SJSA1 (cell line): Measurements from ENCODE around the gene CROT. TPM values are rescaled to one million over a fixed set of nuclear protein-coding genes. Genes with fewer than 3 reads are reported as not detected.
A peak's percentile ranks its signal among the peaks of the same experiment; 100 is the strongest.

ENCODE experiments used
- DNase-seq, 2 experiments: peaks; one replicate each; pipeline ENCODE4 v3.0.0-alpha.2; 2015 to 2020; ENCODE audit warnings: low spot score in 2 of 2, low read depth in 1 of 2
- H3K27ac ChIP-seq: fragments of 250-450 bp; sonication (Bioruptor Pico); 2 replicates; pipeline ENCODE4 v1.5.1; 2020; ENCODE audit warnings: mild to moderate bottlenecking, moderate library complexity
- H3K27me3 ChIP-seq: fragments of 250-450 bp; sonication (Bioruptor Pico); replicated peaks from 2 replicates; pipeline ENCODE4 v1.5.1; 2020; ENCODE audit warnings: mild to moderate bottlenecking, moderate library complexity
- H3K36me3 ChIP-seq: fragments of 250-450 bp; sonication (Bioruptor Pico); 2 replicates; pipeline ENCODE4 v1.5.1; 2020; ENCODE audit warnings: mild to moderate bottlenecking
- H3K4me1 ChIP-seq: fragments of 250-450 bp; sonication (Bioruptor Pico); replicated peaks from 2 replicates; pipeline ENCODE4 v1.6.1; 2021; ENCODE audit warnings: mild to moderate bottlenecking
- H3K4me3 ChIP-seq: fragments of 250-450 bp; sonication (Bioruptor Pico); 2 replicates; pipeline ENCODE4 v1.5.1; 2020; ENCODE audit warnings: mild to moderate bottlenecking
- H3K9me3 ChIP-seq: fragments of 250-450 bp; sonication (Bioruptor Pico); replicated peaks from 2 replicates; pipeline ENCODE4 v1.5.1; 2020; ENCODE audit warnings: mild to moderate bottlenecking
- total RNA-seq: library from RNA; depleted of rRNA; stranded (reverse); fragments of >200 nt; shearing (Covaris generic); gene quantifications from 2 replicates; pipeline ENCODE4 v1.2.3, GENCODE V29; 2014

The CROT gene
- total RNA-seq, 1 experiment from 2014 or later = 14.6 TPM

GRCh38 chr7:87359366-87359765 is 13.9 kb downstream of the CROT start:
- H3K36me3 ChIP-seq = peaks cover 16% of the 10 kb centered on the region
- no peak overlapping the region for H3K4me3 ChIP-seq
- H3K9me3 ChIP-seq = no peaks in the 10 kb centered on the region
- H3K27ac ChIP-seq = no peak overlapping the region
- DNase-seq = no peak
- no peaks in the 10 kb centered on the region for H3K4me1 ChIP-seq
- H3K27me3 ChIP-seq = no peaks in the 10 kb centered on the region

- no peaks in the 10 kb centered on the region for H3K4me1 ChIP-seq
- no peaks in the 10 kb centered on the region for H3K27me3 ChIP-seq
- H3K36me3 ChIP-seq = peaks cover 3% of the 10 kb centered on the region; the same call in 1 of the 2 replicates
- no peak overlapping the region for H3K4me3 ChIP-seq
- DNase-seq = no peak
- H3K27ac ChIP-seq = no peak overlapping the region
- H3K9me3 ChIP-seq = no peaks in the 10 kb centered on the region
Observed at GRCh38 chr7:87361320-87361719, 15.9 kb downstream of the CROT start.

GRCh38 chr7:87363342-87363741 is 17.9 kb downstream of the CROT start:
- Histone ChIP-seq H3K27me3 (no peaks in the 10 kb centered on the region), H3K4me1 (no peaks in the 10 kb centered on the region), H3K36me3 (no peaks in the 10 kb centered on the region; the same call in 1 of the 2 replicates)

GRCh38 chr7:87364246-87364645 is 18.8 kb downstream of the CROT start:
- Histone ChIP-seq H3K27ac (no peak overlapping the region), H3K4me3 (no peak overlapping the region), H3K4me1 (no peaks in the 10 kb centered on the region), H3K36me3 (no peaks in the 10 kb centered on the region; the same call in 1 of the 2 replicates), H3K9me3 (no peaks in the 10 kb centered on the region), H3K27me3 (no peaks in the 10 kb centered on the region)
- no peak for DNase-seq

More at GRCh38 chr7:87363342-87363741, 17.9 kb downstream of the CROT start:
- no peak for DNase-seq
- H3K9me3 ChIP-seq = no peaks in the 10 kb centered on the region
- H3K4me3 ChIP-seq = no peak overlapping the region
- H3K27ac ChIP-seq = no peak overlapping the region

- Histone ChIP-seq H3K9me3 (no peaks in the 10 kb centered on the region), H3K36me3 (peaks cover 4% of the 10 kb centered on the region), H3K4me3 (no peak overlapping the region), H3K4me1 (no peaks in the 10 kb centered on the region), H3K27ac (no peak overlapping the region), H3K27me3 (no peaks in the 10 kb centered on the region)
- DNase-seq = no peak
Observed at GRCh38 chr7:87369216-87369615, 23.8 kb downstream of the CROT start.

- DNase-seq = peak in 1 of 2 experiments; percentile 4
- Histone ChIP-seq H3K9me3 (no peaks in the 10 kb centered on the region), H3K27me3 (no peaks in the 10 kb centered on the region), H3K4me3 (no peak overlapping the region), H3K27ac (no peak overlapping the region), H3K4me1 (no peaks in the 10 kb centered on the region), H3K36me3 (peaks cover 4% of the 10 kb centered on the region)
Observed at GRCh38 chr7:87370660-87371180, 25.3 kb downstream of the CROT start.

- H3K4me3 ChIP-seq = no peak overlapping the region
- H3K27ac ChIP-seq = no peak overlapping the region
- H3K9me3 ChIP-seq = no peaks in the 10 kb centered on the region
- no peak for DNase-seq
- no peaks in the 10 kb centered on the region for H3K4me1 ChIP-seq
- H3K27me3 ChIP-seq = no peaks in the 10 kb centered on the region
- peaks cover under 1% of the 10 kb centered on the region; the same call in 1 of the 2 replicates for H3K36me3 ChIP-seq
Observed at GRCh38 chr7:87375662-87376435, 30.4 kb downstream of the CROT start.

GRCh38 chr7:87380905-87381304 is 35.4 kb downstream of the CROT start:
- Histone ChIP-seq H3K36me3 (no peaks in the 10 kb centered on the region; the same call in 1 of the 2 replicates), H3K4me1 (no peaks in the 10 kb centered on the region), H3K27ac (no peak overlapping the region), H3K27me3 (no peaks in the 10 kb centered on the region), H3K9me3 (no peaks in the 10 kb centered on the region), H3K4me3 (no peak overlapping the region)
- no peak for DNase-seq

- Histone ChIP-seq H3K36me3 (peaks cover 4% of the 10 kb centered on the region; the same call in 1 of the 2 replicates), H3K4me3 (no peak overlapping the region), H3K27ac (no peak overlapping the region), H3K27me3 (no peaks in the 10 kb centered on the region), H3K4me1 (no peaks in the 10 kb centered on the region), H3K9me3 (no peaks in the 10 kb centered on the region)
- no peak for DNase-seq
Observed at GRCh38 chr7:87391020-87391701, 45.7 kb downstream of the CROT start.

- no peak for DNase-seq
- no peaks in the 10 kb centered on the region for H3K9me3 ChIP-seq
- H3K27ac ChIP-seq = no peak overlapping the region
- no peaks in the 10 kb centered on the region for H3K27me3 ChIP-seq
- peaks cover 4% of the 10 kb centered on the region for H3K36me3 ChIP-seq
- H3K4me3 ChIP-seq = no peak overlapping the region
- H3K4me1 ChIP-seq = peaks cover 5% of the 10 kb centered on the region
Observed at GRCh38 chr7:87395442-87396020, 50.1 kb downstream of the CROT start.

GRCh38 chr7:87398446-87398845 is 53.0 kb downstream of the CROT start:
- Histone ChIP-seq H3K4me1 (peaks cover 5% of the 10 kb centered on the region), H3K36me3 (peaks cover 13% of the 10 kb centered on the region), H3K27me3 (no peaks in the 10 kb centered on the region), H3K4me3 (no peak overlapping the region), H3K9me3 (no peaks in the 10 kb centered on the region), H3K27ac (no peak overlapping the region)
- DNase-seq = no peak

GRCh38 chr7:87404674-87405073 is 59.2 kb downstream of the CROT start:
- Histone ChIP-seq H3K4me3 (no peak overlapping the region), H3K36me3 (peaks cover 17% of the 10 kb centered on the region), H3K27me3 (no peaks in the 10 kb centered on the region), H3K27ac (no peak overlapping the region), H3K4me1 (no peaks in the 10 kb centered on the region), H3K9me3 (no peaks in the 10 kb centered on the region)
- no peak for DNase-seq

GRCh38 chr7:87411186-87411585 is 65.7 kb downstream of the CROT start:
- DNase-seq = no peak

GRCh38 chr7:87413029-87413428 is 67.6 kb downstream of the CROT start:
- H3K27ac ChIP-seq = no peak overlapping the region
- no peak for DNase-seq

More at GRCh38 chr7:87411186-87411585, 65.7 kb downstream of the CROT start:
- H3K36me3 ChIP-seq = no peaks in the 10 kb centered on the region
- H3K9me3 ChIP-seq = no peaks in the 10 kb centered on the region
- H3K27me3 ChIP-seq = no peaks in the 10 kb centered on the region
- H3K4me3 ChIP-seq = no peak overlapping the region
- peaks cover 14% of the 10 kb centered on the region for H3K4me1 ChIP-seq
- H3K27ac ChIP-seq = no peak overlapping the region

More at GRCh38 chr7:87413029-87413428, 67.6 kb downstream of the CROT start:
- Histone ChIP-seq H3K4me1 (peaks cover 14% of the 10 kb centered on the region), H3K36me3 (no peaks in the 10 kb centered on the region), H3K4me3 (no peak overlapping the region), H3K9me3 (no peaks in the 10 kb centered on the region), H3K27me3 (no peaks in the 10 kb centered on the region)
